ENCODE results near the gene MAP7D1.
A peak's percentile ranks its signal among the peaks of the same experiment; 100 is the strongest.
"Not testable (repeated sequence)": the region's sequence is repeated elsewhere in the genome, so short reads cannot be mapped to it uniquely, and the experiment has no call there.

The MAP7D1 gene

DNA sequence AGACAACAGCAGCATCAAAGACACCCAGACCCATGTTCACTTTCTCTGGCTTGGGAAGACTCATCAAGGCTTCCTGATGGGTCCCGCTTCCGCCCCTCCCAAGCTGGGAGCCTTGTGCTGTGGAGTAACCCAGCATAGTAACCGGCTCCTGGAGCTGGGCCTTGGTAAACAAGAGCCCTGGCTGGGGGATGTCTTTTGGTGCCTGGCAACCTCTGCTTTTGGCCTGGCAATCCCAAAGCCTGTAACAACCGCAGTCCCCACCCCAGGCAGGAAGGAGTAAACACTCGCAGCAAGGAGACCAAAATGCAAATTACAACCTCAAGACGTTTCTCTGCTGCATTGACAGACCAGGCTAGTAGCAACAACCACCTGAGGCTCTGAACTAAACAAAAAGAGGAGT, 51.4 kb downstream of the MAP7D1 start:
- no peak for DNase-seq

DNA sequence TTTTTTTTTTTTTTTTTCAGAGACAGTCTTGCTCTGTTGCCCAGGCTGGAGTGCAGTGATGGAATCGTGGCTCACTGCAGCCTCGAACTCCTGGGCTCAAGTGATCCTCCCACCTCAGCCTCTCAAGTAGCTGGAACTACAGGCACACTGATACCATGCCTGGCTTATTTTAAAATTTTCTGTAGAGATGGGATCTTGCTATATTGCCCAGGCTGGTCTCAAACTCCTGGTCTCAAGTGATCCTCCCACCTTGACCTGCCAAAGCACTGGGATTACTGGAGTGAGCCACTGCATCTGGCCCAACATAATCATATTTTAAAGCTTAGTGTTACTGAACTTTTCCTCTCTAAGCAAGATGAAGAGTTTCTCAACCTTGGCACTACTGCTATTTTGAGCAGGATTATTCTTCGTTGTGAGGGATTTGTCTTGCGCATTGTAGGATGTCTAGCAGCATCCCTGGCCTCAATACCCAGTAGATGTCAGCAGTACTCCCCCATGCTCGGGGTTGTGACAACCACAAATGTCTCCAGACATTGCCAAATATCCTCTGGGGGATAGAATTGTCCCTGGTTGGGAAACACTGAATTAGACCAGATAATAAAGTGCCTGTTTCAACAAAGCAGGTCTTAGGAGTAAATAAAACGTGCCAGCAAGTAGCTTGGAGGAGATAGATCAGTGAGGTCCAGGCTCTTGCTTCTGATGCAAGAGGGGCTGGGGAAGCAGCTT, 53.2 kb downstream of the MAP7D1 start:
- peak; percentile 95 for DNase-seq

DNA sequence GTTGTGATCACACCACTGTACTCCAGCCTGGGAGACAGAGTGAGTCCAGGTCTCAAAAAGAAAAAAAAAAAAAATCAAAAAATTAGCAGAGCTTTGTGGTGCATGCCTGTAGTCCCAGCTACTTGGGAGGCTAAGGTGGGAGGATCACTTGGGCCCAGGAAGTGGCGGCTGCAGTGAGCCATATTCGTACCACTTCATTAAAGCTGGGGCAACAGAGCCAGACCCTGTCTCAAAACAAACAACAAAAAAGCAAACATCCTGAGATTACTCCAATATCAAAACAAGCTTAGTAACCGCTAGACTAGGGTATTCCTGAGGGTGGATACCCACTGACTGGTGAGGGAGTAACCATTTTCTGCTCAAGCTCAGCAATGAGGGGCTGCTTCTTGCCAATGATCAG, 55.3 kb downstream of the MAP7D1 start:
- DNase-seq, result no peak

DNA sequence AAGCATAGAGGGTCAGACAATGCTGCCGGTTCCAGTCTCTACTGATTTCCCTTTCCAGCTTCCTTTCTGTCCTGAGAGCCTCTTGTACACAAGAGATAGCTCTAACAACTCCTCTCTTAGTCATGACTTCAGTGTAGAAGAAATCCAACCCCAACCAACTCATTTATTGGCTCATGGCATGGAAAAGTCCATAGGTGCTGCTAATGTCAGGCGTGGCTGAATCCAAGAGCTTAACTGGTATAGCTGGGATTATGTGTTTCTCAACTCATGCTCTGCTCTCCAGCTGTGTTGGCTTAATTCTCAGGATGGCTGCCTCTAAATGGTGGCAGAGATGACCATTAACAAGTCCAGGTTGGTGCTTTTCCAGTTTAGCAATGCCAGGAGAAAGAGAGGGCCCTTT, 55.9 kb downstream of the MAP7D1 start:
- DNase-seq, result peak; percentile 13

DNA sequence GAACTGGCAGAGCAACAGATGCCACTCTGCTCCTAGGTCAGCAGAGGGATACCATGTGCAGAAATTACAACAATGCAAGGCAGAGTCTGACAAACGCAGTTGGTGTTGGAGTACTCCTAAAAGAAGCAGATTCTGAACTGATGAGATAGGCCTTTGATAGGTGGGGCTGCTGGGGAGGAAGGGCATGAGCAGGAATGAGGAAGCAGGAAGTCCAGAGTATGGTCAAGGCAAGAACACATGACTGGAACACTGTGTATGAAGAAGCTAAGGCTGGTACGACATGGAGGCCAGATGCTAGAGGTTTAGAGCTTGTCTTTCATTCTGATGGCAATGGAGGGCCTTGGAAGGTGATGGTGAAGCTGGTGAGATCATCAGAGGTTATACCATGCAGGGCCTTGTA, 56.8 kb downstream of the MAP7D1 start:
- peak; percentile 57 for DNase-seq

DNA sequence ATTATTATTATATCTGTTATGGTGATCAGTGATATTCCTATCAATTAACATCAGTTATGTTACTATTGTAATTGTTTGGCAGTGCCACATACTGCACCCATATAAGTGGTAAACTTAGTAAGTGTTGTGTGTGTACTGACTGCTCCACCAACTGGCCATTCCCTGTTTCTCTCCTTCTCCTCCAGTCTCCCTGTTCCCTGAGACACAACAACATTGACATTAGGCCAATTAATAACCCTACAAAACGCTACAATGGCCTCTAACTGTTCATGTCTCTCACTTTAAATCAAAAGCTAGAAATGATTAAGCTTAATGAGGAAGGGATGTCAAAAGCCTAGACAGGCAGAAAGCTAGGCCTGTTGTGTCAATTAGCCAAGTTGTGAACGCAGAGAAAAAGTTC, 61.7 kb downstream of the MAP7D1 start:
- peak; percentile 11 for DNase-seq

DNA sequence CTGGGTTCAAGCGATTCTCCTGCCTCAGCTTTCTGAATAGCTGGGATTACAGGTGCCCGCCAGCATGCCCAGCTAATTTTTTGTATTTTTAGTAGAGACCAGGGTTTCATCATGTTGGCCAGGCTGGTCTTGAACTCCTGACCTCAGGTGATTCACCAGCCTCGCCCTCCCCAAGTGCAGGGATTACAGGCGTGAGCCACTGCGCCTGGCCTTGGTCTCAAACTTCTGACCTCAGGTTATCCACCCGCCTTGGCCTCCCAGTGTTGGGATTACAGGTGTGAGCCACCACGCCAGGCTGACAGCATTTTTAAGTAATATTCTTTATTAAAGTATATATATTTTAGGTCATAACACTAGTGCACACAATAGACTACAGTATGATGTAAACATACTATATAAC, 65.9 kb downstream of the MAP7D1 start:
- DNase-seq, result not testable (repeated sequence)

DNA sequence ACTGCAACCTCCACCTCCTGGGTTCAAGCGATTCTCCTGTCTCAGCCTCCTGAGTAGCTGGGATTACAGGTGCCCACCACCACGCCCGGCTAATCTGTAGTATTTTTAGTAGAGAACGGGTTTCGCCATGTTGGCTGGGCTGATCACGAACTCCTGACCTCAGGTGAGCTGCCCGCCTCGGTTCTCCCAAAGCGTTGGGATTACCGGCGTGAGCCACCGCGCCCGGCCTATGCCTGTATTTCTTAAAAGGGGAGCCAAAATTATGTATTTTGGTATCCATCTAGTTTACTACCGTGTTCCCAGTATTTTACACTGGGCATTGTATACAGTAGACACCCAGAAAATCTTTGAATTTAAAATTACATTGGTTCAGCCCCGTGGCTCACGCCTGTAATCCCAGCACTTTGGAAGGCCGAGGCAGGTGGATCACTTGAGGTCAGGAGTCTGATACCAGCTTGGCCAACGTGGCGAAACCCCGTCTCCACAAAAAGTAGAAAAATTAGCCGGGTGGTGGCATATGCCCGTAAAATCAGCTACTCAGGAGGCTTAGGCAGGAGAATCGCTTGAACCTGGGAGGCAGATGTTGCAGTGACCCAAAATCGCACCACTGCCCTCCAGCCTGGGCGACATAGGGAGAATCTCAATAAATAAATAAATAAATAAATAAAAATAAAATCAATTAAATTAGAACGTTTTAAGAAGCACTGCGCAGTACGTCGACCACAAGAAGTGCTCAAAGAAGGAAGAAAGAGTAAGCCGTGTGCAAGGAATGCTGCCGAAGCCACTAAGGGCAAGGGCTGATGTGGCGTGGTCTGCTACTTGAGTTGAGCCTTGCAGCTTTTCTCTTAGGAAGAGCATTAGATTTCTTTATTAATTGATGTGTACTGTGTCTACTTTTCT, 66.8 kb downstream of the MAP7D1 start:
- peak; percentile 60 for DNase-seq

DNA sequence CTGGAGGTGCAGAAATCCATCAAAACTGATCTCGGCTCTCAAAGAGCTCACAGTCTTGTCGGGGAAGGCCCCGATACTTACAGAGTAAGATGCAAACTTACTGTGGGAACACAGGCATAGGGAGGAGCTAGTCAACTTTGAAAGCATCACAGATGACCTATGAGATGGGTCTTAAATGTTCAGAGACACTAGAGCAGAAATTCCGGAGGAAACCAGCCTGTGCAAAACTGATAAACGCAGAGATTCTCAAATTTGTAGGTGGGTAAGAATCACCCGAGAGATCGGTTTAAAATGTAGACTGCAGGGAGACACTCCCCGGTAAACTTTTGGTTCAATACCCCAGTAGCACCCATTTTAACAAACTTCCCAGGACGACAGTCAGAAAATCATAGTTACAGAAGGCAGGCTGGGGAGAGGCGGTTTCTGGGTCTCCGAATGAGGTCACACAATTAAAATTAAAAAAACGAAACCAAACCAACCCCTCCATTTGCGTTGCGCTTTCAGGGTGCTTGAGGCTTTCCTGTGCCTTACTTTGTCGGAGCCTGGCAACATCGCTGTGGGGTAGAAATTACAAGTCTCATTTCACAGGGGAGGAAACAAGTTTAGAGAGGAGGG, 67.5 kb downstream of the MAP7D1 start:
- DNase-seq, result peak; percentile 60

DNA sequence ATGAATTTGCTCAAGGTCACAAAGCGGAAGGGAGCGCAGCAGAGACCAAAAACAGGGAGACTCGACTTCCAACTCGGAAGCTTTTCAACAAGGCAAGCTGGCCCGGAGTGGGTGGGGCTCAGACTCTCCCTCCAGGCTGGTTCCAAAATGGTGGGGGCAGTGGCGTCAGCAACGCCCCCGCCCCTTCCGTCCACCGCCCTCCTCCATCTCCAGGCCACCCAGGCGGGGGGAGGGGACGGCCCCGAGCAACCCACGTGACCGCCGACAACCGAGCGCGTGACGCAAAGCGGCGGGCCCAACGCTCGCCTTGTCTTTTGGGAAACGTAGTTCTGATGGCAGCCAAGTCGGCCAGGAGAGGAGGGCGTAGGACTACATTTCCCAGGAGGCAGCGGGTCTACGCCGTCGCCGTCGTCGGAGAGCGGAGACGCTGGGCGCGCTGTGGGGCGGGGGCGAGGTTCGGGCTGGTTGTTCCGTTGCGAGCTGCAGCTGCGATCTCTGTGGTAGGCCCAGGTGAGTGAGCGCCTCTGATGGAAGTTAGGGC, 68.1 kb downstream of the MAP7D1 start, which contains the start of gene THRAP3:
Gene THRAP3, plus strand, starts transcription at position 448 of the 541 bp plus-strand sequence. CDS start 58,121 bp downstream, outside the sequence.
- peak; percentile 99 for DNase-seq

DNA sequence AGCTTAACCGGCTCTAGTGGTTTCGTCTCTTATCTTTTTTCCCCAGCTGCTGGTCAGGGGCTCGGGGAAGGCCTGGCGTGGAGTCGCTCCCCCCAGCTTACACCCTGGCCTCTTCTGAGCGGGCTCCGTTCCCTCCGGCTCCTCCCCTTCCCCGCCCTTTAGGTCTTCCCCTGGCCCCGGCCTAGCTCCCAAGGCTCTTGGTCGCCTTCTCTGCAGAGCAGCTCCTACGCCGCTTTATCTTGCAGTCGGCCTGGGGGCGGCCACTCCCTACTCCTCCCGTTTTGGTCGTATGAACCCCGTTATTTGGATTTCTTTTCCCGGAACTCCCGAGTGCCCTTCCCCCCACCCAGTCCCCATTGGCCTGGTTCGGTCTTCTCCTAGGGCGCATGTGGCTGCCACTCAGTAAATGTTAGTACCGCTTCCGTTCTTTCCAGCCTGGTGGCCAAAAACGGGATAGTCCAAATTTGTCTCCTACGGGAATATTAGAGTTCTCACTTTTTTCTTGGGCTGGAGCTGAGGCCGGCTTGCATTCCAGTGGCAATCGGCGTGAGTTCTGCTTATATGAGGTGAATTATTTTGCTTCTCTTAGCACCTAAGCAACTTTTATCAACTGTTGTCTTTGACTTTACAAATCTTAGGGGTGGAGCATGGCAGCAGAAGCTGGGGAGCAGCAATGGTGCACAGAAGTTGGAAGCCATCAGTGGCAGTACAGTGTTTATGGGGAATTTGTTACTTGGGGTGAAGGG, 68.8 kb downstream of the MAP7D1 start:
- peak; percentile 76 for DNase-seq

DNA sequence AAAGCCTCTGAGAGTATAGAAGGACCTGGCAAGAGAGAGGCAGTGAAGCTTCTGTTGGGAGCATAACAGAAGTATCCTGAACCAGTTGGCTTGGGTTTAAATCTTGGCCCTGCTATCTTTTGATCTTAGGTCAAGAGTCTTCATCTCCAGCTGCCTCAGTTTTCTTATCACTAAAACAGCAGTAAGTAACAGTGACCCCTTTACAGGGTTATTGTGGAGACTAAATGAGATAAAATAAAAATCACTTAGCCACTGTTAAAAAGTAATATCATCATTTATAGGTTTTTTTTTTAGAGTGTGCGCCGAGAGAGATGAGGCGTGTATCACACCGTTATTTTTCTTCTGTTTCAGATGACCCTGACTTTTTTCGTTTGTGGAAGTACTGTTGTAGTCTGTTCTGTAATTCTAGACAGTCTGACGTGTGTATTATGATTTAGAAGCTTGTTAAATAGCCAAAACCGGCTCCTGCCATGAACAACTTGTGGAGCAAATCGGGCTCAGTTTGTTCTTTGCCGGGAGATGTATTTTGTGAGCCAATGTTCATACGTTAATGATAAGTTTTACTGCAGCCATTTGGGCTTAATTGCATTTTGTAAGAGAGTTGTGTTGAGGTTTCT, 69.4 kb downstream of the MAP7D1 start:
- DNase-seq, result no peak

DNA sequence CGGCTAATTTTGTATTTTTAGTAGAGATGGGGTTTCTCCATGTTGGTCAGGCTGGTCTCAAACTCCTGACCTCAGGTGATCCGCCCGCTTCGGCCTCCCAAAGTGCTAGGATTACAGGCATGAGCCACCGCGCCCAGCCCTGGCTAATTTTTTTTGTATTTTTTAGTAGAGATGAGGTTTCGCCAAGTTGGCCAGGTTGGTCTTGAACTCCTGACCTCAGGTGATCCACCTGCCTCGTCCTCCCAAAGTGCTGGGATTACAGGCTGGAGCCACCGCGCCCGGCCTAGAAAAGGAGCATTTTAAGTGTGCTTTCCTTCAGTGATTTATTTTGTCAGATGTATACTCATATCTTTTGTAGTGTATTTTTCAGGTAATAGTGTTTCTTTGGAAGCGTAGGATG, 74.3 kb downstream of the MAP7D1 start:
- not testable (repeated sequence) for DNase-seq

Data from MV-4-11 (cell line).